Eye (tissue), 1 donor: ENCODE results near the gene NUP133.
"Not testable (repeated sequence)": the region's sequence is repeated elsewhere in the genome, so short reads cannot be mapped to it uniquely, and the experiment has no call there.

Experiments used
- DNase-seq: peaks from one replicate; pipeline ENCODE4 v3.0.0-alpha.2; 2015

The NUP133 gene

GRCh38 chr1:229411434-229412055 lies 96.6 kb downstream of the NUP133 start:
- no peak for DNase-seq

GRCh38 chr1:229410692-229411433 lies 97.3 kb downstream of the NUP133 start:
- peak; percentile 78 for DNase-seq

GRCh38 chr1:229410370-229410691 lies 97.8 kb downstream of the NUP133 start:
- no peak for DNase-seq

- DNase-seq = peak; percentile 32
Observed at GRCh38 chr1:229409616-229410369, 98.3 kb downstream of the NUP133 start.

- peak; percentile 59 for DNase-seq
Observed at GRCh38 chr1:229408458-229409037, 99.6 kb downstream of the NUP133 start.

GRCh38 chr1:229407206-229408026 lies 100.7 kb downstream of the NUP133 start:
- DNase-seq = peak; percentile 35

- peak; percentile 75 for DNase-seq
Observed at GRCh38 chr1:229406798-229407197, 101.3 kb downstream of the NUP133 start.

- DNase-seq = no peak
Observed at GRCh38 chr1:229403573-229403972, 104.6 kb downstream of the NUP133 start.

- no peak for DNase-seq
Observed at GRCh38 chr1:229402993-229403392, 105.1 kb downstream of the NUP133 start.

- not testable (repeated sequence) for DNase-seq
Observed at GRCh38 chr1:229402329-229402728, 105.8 kb downstream of the NUP133 start.

GRCh38 chr1:229397762-229398161 lies 110.4 kb downstream of the NUP133 start:
- DNase-seq = no peak

- DNase-seq = no peak
Observed at GRCh38 chr1:229396585-229397206, 111.4 kb downstream of the NUP133 start.

- not testable (repeated sequence) for DNase-seq
Observed at GRCh38 chr1:229394517-229394916, 113.6 kb downstream of the NUP133 start.

- no peak for DNase-seq
Observed at GRCh38 chr1:229392936-229393335, 115.2 kb downstream of the NUP133 start.
